Thyroid gland (tissue), 4 donors: ENCODE data around the gene SALL3. TPM values are rescaled to one million over a fixed set of nuclear protein-coding genes. Genes with fewer than 3 reads are reported as not detected.

Source experiments
- DNase-seq, 2 donors: peaks; one replicate each; pipeline ENCODE4 v3.0.0-alpha.2; 2019
- H3K27ac ChIP-seq, 3 donors: fragments of 200-600 bp; sonication (generic); 1 replicate in 2 of 3; 2 replicates in 1 of 3; pipeline ENCODE4 v1.5.1; 2016 to 2019; ENCODE audit warnings: mild to moderate bottlenecking in 1 of 3, moderate library complexity in 1 of 3
- H3K27me3 ChIP-seq: fragments of 200-600 bp; sonication (generic); one replicate; pipeline ENCODE4 v1.5.1; 2019
- H3K36me3 ChIP-seq, 2 donors: fragments of 200-600 bp; sonication (generic); one replicate each; pipeline ENCODE4 v1.5.1; 2016 to 2019
- H3K4me1 ChIP-seq, 2 donors: fragments of 200-600 bp; sonication (generic); one replicate each; pipeline ENCODE4 v1.5.1; 2017 to 2019
- H3K4me3 ChIP-seq, 3 donors: fragments of 200-600 bp; sonication (generic); replicated peaks in 1 of 3; 1 replicate in 2 of 3; 2 replicates in 1 of 3; pipeline ENCODE4 v1.5.1; 2016; ENCODE audit warnings: mild to moderate bottlenecking in 1 of 3
- H3K9me3 ChIP-seq: fragments of 200-600 bp; sonication (generic); one replicate; pipeline ENCODE4 v1.5.1; 2017
- CTCF ChIP-seq, 6 experiments: fragments of 200-600 bp in 3 of 6; fragments of 450-650 bp in 3 of 6; sonication (generic) in 3 of 6; IDR thresholded peaks; one replicate each; pipeline ENCODE4 v1.5.1; 2016 to 2019; ENCODE audit warnings: antibody characterized with exemption in 6 of 6, mild to moderate bottlenecking in 2 of 6, inconsistent platforms in 1 of 6, moderate library complexity in 1 of 6
- POLR2A ChIP-seq, 2 donors: fragments of 450-650 bp; IDR thresholded peaks; one replicate each; pipeline ENCODE4 v1.6.1; 2017; ENCODE audit warnings: antibody characterized with exemption in 2 of 2, mild to moderate bottlenecking in 2 of 2, moderate library complexity in 1 of 2
- WGBS, 2 donors: methylation state at CpG; one replicate each; pipeline ENCODE4 v1.1.5; 2017; 5-methylcytosine and 5-hydroxymethylcytosine counted together
- intact Hi-C: fragments of 100-400 bp; cut with DNase I; formaldehyde crosslinking; loops from one replicate; pipeline ENCODE4 v1.15.1; 2023
- total RNA-seq, 4 donors: library from RNA; depleted of rRNA; stranded (reverse); fragments of >200 nt; gene quantifications; one replicate each; pipeline ENCODE4 v1.2.3, GENCODE V29; 2016

Gene SALL3
- total RNA-seq, 4 donors from 2014 or later: 0.11 to 0.13 TPM; not detected in 2

- intact Hi-C loops: no loop called here
- H3K9me3 ChIP-seq: no peaks in the 10 kb centered on the region
- H3K4me3 ChIP-seq: no peak overlapping the region
- no peak for TF ChIP-seq CTCF (IDR thresholded peaks at IDR 0.05)
- no peak for TF ChIP-seq POLR2A (IDR thresholded peaks at IDR 0.05)
- no peaks in the 10 kb centered on the region for H3K4me1 ChIP-seq
- no peak for DNase-seq
- H3K27me3 ChIP-seq: no peaks in the 10 kb centered on the region
- no peaks in the 10 kb centered on the region for H3K36me3 ChIP-seq
- 91 to 97% methylated on average over 5 of the region's 5 CpGs for WGBS, 2 donors
- H3K27ac ChIP-seq: no peak overlapping the region
Observed at GRCh38 chr18:79043288-79043687, 63.7 kb downstream of the SALL3 start.

GRCh38 chr18:79046522-79046921 lies 66.9 kb downstream of the SALL3 start:
- no peak overlapping the region for H3K27ac ChIP-seq
- TF ChIP-seq POLR2A (IDR thresholded peaks at IDR 0.05): no peak
- no peak for TF ChIP-seq CTCF (IDR thresholded peaks at IDR 0.05)
- no peak for DNase-seq
- intact Hi-C loops: no loop called here
- no peaks in the 10 kb centered on the region for H3K36me3 ChIP-seq
- H3K4me3 ChIP-seq: no peak overlapping the region
- no peaks in the 10 kb centered on the region for H3K4me1 ChIP-seq
- 67 to 78% methylated on average over 12 to 14 of the region's 14 CpGs for WGBS, 2 donors
- no peaks in the 10 kb centered on the region for H3K27me3 ChIP-seq
- no peaks in the 10 kb centered on the region for H3K9me3 ChIP-seq

DNA sequence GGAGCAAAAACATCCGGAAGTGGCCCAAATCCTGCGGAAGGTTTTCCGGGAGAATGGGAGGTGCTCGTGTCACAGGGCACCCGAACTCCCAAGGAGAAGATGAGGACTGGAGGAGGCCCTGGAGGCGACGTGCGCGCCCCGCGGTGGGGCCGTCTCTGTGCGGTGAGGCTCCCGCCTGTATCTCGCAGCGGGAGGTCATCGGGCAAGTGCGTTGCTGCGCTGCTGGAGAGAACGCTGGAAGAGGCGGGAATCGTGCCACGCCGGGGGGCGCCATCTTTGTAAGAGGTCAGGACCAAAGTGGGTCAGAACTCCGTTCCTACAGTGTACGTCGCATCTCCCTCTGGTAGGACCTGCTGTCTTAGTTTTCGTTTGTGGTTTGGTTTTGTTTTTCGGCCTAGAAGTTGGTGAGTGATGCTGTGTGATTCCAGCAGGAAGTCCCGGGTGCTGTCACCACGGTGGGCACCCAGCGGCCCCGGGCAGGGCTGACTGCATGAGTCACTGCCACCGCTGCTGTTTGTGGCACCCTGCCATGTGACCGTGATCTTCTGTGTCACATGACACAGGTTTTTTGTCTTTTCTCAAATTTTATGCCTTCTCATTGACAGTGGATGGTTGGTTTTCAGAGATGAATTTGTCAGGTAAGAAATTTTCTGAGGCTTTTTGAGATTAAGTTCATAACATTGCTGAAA lies 68.1 kb downstream of the SALL3 start:
- Histone ChIP-seq H3K4me1 (no peaks in the 10 kb centered on the region), H3K9me3 (no peaks in the 10 kb centered on the region), H3K4me3 (no peak overlapping the region), H3K27ac (no peak overlapping the region), H3K36me3 (no peaks in the 10 kb centered on the region), H3K27me3 (no peaks in the 10 kb centered on the region)
- intact Hi-C loops: no loop called here
- 93 to 94% methylated on average over 36 of the region's 36 CpGs for WGBS, 2 donors
- TF ChIP-seq CTCF (IDR thresholded peaks at IDR 0.05) (no peak), POLR2A (IDR thresholded peaks at IDR 0.05) (no peak)
- DNase-seq: no peak

GRCh38 chr18:79048245-79048632 lies 68.6 kb downstream of the SALL3 start:
- H3K27ac ChIP-seq: no peak overlapping the region
- DNase-seq: no peak
- H3K36me3 ChIP-seq: no peaks in the 10 kb centered on the region
- intact Hi-C loops: no loop called here
- H3K9me3 ChIP-seq: no peaks in the 10 kb centered on the region
- no peaks in the 10 kb centered on the region for H3K27me3 ChIP-seq
- TF ChIP-seq CTCF (IDR thresholded peaks at IDR 0.05): no peak
- 93 to 95% methylated on average over 5 to 8 of the region's 8 CpGs for WGBS, 2 donors
- no peaks in the 10 kb centered on the region for H3K4me1 ChIP-seq
- no peak overlapping the region for H3K4me3 ChIP-seq

- no peaks in the 10 kb centered on the region for H3K9me3 ChIP-seq
- TF ChIP-seq CTCF (IDR thresholded peaks at IDR 0.05): no peak
- TF ChIP-seq POLR2A (IDR thresholded peaks at IDR 0.05): no peak
- WGBS, 2 donors: 73 to 95% methylated on average over 3 of the region's 3 CpGs
Observed at GRCh38 chr18:79049506-79049905, 69.9 kb downstream of the SALL3 start.

More at GRCh38 chr18:79049506-79049905, 69.9 kb downstream of the SALL3 start:
- Histone ChIP-seq H3K27ac (no peak overlapping the region), H3K4me1 (no peaks in the 10 kb centered on the region), H3K4me3 (no peak overlapping the region), H3K27me3 (no peaks in the 10 kb centered on the region), H3K36me3 (no peaks in the 10 kb centered on the region)
- intact Hi-C loops: no loop called here
- DNase-seq: no peak

Other genes with a start within 250 kb of the SALL3 start
- gene ATP9B, start 89.6 kb downstream of the SALL3 start, total RNA-seq: 10 to 100 TPM; 30.6 to 58.1 (median 48.2) TPM